HepG2 (cell line): ENCODE results near the gene KLHDC2. TPM values are rescaled to one million over a fixed set of nuclear protein-coding genes. Genes with fewer than 3 reads are reported as not detected.

Experiments used
- ATRX ChIP-seq: sonication (generic); formaldehyde crosslinking; IDR thresholded peaks from 2 replicates; pipeline ENCODE4 v1.4.0; 2020; ENCODE audit warnings: missing genetic modification reagents, borderline replicate concordance
- DR1 ChIP-seq: sonication (generic); formaldehyde crosslinking; IDR thresholded peaks from 2 replicates; pipeline ENCODE4 v1.8.0; 2021; ENCODE audit warnings: mild to moderate bottlenecking, missing genetic modification reagents, inconsistent platforms
- EZH2 ChIP-seq: conservative IDR thresholded peaks from 2 replicates; pipeline ENCODE4 v1.6.1; 2012; ENCODE audit warnings: mild to moderate bottlenecking, low read depth, low read length, moderate library complexity
- FIP1L1 ChIP-seq: fragments of 200-400 bp; formaldehyde crosslinking; IDR thresholded peaks from 2 replicates; pipeline ENCODE4 v1.6.1; 2018; ENCODE audit warnings: low read depth, mild to moderate bottlenecking, low read length, moderate library complexity, borderline replicate concordance; ENCODE audit not compliant: insufficient read depth
- GATAD1 ChIP-seq: IDR thresholded peaks from 2 replicates; pipeline ENCODE4 v1.6.1; 2016; ENCODE audit warnings: missing genetic modification reagents, missing compliant biosample characterization
- HOMEZ ChIP-seq: IDR thresholded peaks from 2 replicates; pipeline ENCODE4 v1.6.1; 2016; ENCODE audit warnings: low read depth
- HOXA9 ChIP-seq: sonication (generic); formaldehyde crosslinking; IDR thresholded peaks from 2 replicates; pipeline ENCODE4 v1.8.1; 2022; ENCODE audit warnings: missing genetic modification reagents, mild to moderate bottlenecking, moderate library complexity, borderline replicate concordance
- IKZF4 ChIP-seq: sonication (generic); formaldehyde crosslinking; IDR thresholded peaks from 2 replicates; pipeline ENCODE4 v1.5.1; 2020; ENCODE audit warnings: borderline replicate concordance, mild to moderate bottlenecking, low read depth, missing genetic modification reagents; ENCODE audit errors: not compliant biosample characterization
- KLF9 ChIP-seq: IDR thresholded peaks from 2 replicates; pipeline ENCODE4 v1.6.1; 2016; ENCODE audit warnings: low read depth
- MED1 ChIP-seq: sonication (generic); formaldehyde crosslinking; IDR thresholded peaks from 2 replicates; pipeline ENCODE4 v1.4.0; 2020; ENCODE audit warnings: missing genetic modification reagents
- PRDM4 ChIP-seq: sonication (generic); formaldehyde crosslinking; IDR thresholded peaks from 2 replicates; pipeline ENCODE4 v1.9.0; 2021; ENCODE audit warnings: missing genetic modification reagents, borderline replicate concordance
- SYNCRIP ChIP-seq: fragments of 200-400 bp; formaldehyde crosslinking; IDR thresholded peaks from 2 replicates; pipeline ENCODE4 v1.6.1; 2018; ENCODE audit warnings: mild to moderate bottlenecking, low read depth, low read length; ENCODE audit not compliant: insufficient read depth
- TCF7 ChIP-seq: sonication (generic); IDR thresholded peaks from 2 replicates; pipeline ENCODE4 v1.6.1; 2016; ENCODE audit warnings: antibody characterized with exemption, low read depth
- TEAD3 ChIP-seq: optimal IDR thresholded peaks from 2 replicates; pipeline ENCODE3; 2016; ENCODE audit warnings: borderline replicate concordance
- THYN1 ChIP-seq: sonication (generic); formaldehyde crosslinking; IDR thresholded peaks from 2 replicates; pipeline ENCODE4 v1.8.1; 2023; ENCODE audit warnings: low read depth, mild to moderate bottlenecking, moderate library complexity, missing genetic modification reagents, borderline replicate concordance
- U2AF2 ChIP-seq: fragments of 200-400 bp; formaldehyde crosslinking; IDR thresholded peaks from 2 replicates; pipeline ENCODE4 v1.6.1; 2017; ENCODE audit warnings: low read depth, mild to moderate bottlenecking, low read length
- ZBTB38 ChIP-seq: sonication (generic); formaldehyde crosslinking; IDR thresholded peaks from 2 replicates; pipeline ENCODE4 v1.5.1; 2020; ENCODE audit warnings: mild to moderate bottlenecking, missing genetic modification reagents
- ZBTB43 ChIP-seq: sonication (generic); formaldehyde crosslinking; conservative IDR thresholded peaks from 2 replicates; pipeline ENCODE4 v1.4.0; 2020; ENCODE audit warnings: missing genetic modification reagents
- ZNF207 ChIP-seq: fragments of 450-650 bp; IDR thresholded peaks from 2 replicates; pipeline ENCODE4 v1.6.1; 2016; ENCODE audit warnings: antibody characterized with exemption, borderline replicate concordance
- ZNF264 ChIP-seq: sonication (generic); formaldehyde crosslinking; IDR thresholded peaks from 2 replicates; pipeline ENCODE4 v1.4.0; 2020; ENCODE audit warnings: missing genetic modification reagents
- ZNF274 ChIP-seq: sonication (generic); formaldehyde crosslinking; IDR thresholded peaks from 2 replicates; pipeline ENCODE4 v1.5.1; 2020; ENCODE audit warnings: mild to moderate bottlenecking, missing genetic modification reagents
- ZNF572 ChIP-seq: sonication (generic); formaldehyde crosslinking; IDR thresholded peaks from 2 replicates; pipeline ENCODE4 v1.5.1; 2020; ENCODE audit warnings: mild to moderate bottlenecking, missing genetic modification reagents
- ZNF597 ChIP-seq: sonication (generic); formaldehyde crosslinking; IDR thresholded peaks from 2 replicates; pipeline ENCODE4 v1.5.0; 2020; ENCODE audit warnings: missing genetic modification reagents
- ZNF768 ChIP-seq: sonication (generic); formaldehyde crosslinking; IDR thresholded peaks from 2 replicates; pipeline ENCODE4 v1.4.0; 2020; ENCODE audit warnings: missing genetic modification reagents
- polyA plus RNA-seq, 8 experiments: library from polyadenylated mRNA; depleted of rRNA in 3 of 8; stranded (reverse) in 7 of 8; unstranded in 1 of 8; fragments of >200 nt; fragmentation: Illumina TruSeq in 4 of 8; extraction: Trizol in 4 of 8; gene quantifications; 2 replicates each; pipeline versions ENCODE4 v1.2.1 to v1.2.3, GENCODE V29; 2011 to 2016; ENCODE audit warnings: low read depth in 4 of 8, missing spikeins in 1 of 8, mixed read lengths in 1 of 8; ENCODE audit not compliant: insufficient read depth in 1 of 8
- total RNA-seq, 5 experiments: library from RNA; depleted of rRNA; stranded (reverse); fragments of >200 nt; fragmentation: Illumina TruSeq; extraction: Trizol; gene quantifications; 2 replicates each; pipeline ENCODE4 v1.2.3, GENCODE V29; 2016; ENCODE audit warnings: low read depth in 1 of 5

KLHDC2 gene
- total and polyA plus RNA-seq, 2 of the 13 experiments (the other 11 are each of a cell fraction or from before 2014, with no cell fraction given): 95.5 to 170 TPM

- TF ChIP-seq MED1 (CRISPR knock-in tag): peak; percentile 28; the same call in 1 of the 2 replicates
- TF ChIP-seq SYNCRIP: no peak
- TF ChIP-seq PRDM4: no peak
- no peak for TF ChIP-seq EZH2
- peak; percentile 56; the same call in 1 of the 2 replicates for TF ChIP-seq ZNF274
- no peak; the same call in 1 of the 2 replicates for TF ChIP-seq ZNF264
- no peak for TF ChIP-seq FIP1L1
- TF ChIP-seq ZBTB43 (CRISPR knock-in tag): 0 out of 2 replicates have a peak, but pooled peaks have one; percentile 11
- TF ChIP-seq ATRX (CRISPR knock-in tag): no peak
- no peak for TF ChIP-seq KLF9 (CRISPR knock-in tag)
- TF ChIP-seq ZBTB38 (CRISPR knock-in tag): no peak
- TF ChIP-seq ZNF597 (CRISPR knock-in tag): no peak
- peak; percentile 71 for TF ChIP-seq IKZF4 (CRISPR knock-in tag)
- no peak; the same call in 1 of the 2 replicates for TF ChIP-seq ZNF768 (CRISPR knock-in tag)
- no peak for TF ChIP-seq DR1 (CRISPR knock-in tag)
- TF ChIP-seq HOXA9 (CRISPR knock-in tag): peak; percentile 69
- TF ChIP-seq GATAD1: peak; percentile 34; the same call in 1 of the 2 replicates
- TF ChIP-seq ZNF207: no peak
- TF ChIP-seq U2AF2: no peak
- no peak for TF ChIP-seq ZNF572
- TF ChIP-seq HOMEZ: no peak
- TF ChIP-seq THYN1 (CRISPR knock-in tag): no peak
- TF ChIP-seq TCF7: no peak
- TF ChIP-seq TEAD3 (CRISPR knock-in tag): peak; percentile 30
Measured at GRCh38 chr14:49768301-49769121, 558 bp downstream of the KLHDC2 start (continued).
